Pancreas (tissue), 10 donors: ENCODE measurements around the gene LLGL2. TPM values are rescaled to one million over a fixed set of nuclear protein-coding genes. Genes with fewer than 3 reads are reported as not detected.
A peak's percentile ranks its signal among the peaks of the same experiment; 100 is the strongest.
"Not testable (repeated sequence)": the region's sequence is repeated elsewhere in the genome, so short reads cannot be mapped to it uniquely, and the experiment has no call there.

Experiments used
- ATAC-seq, 4 donors: fragments of 200-7000 bp; cut with Tn5 transposase; one replicate each; pipeline versions ENCODE4 v1.8.0 to v1.9.1; 2020; ENCODE audit warnings: mild to moderate bottlenecking in 4 of 4, moderate library complexity in 4 of 4
- DNase-seq, 6 donors: peaks; one replicate each; pipeline ENCODE4 v3.0.0-alpha.2; 2020
- FAIRE-seq: peaks from 2 replicates; lab custom pipeline; 2012; peaks lifted over from hg19 to GRCh38; lab: Jason Lieb, UNC
- H3K27ac ChIP-seq, 4 donors: fragments of 200-600 bp; sonication (generic); 1 replicate in 3 of 4; 2 replicates in 1 of 4; pipeline versions ENCODE4 v1.5.0 to v1.8.0; 2020
- H3K27me3 ChIP-seq, 4 donors: fragments of 200-600 bp; one replicate each; pipeline ENCODE4 v1.8.0; 2021
- H3K36me3 ChIP-seq, 3 donors: fragments of 200-600 bp; sonication (generic) in 1 of 3; one replicate each; pipeline versions ENCODE4 v1.5.0 to v1.8.0; 2020 to 2021
- H3K4me1 ChIP-seq, 3 donors: fragments of 200-600 bp; one replicate each; pipeline ENCODE4 v1.8.0; 2021
- H3K4me3 ChIP-seq, 4 donors: fragments of 200-600 bp; sonication (generic) in 2 of 4; one replicate each; pipeline versions ENCODE4 v1.5.0 to v1.8.0; 2020 to 2021
- H3K9me3 ChIP-seq, 4 donors: fragments of 200-600 bp; one replicate each; pipeline ENCODE4 v1.8.0; 2021
- CTCF ChIP-seq, 4 donors: fragments of 200-600 bp; sonication (generic) in 3 of 4; IDR thresholded peaks; one replicate each; pipeline versions ENCODE4 v1.5.0 to v1.8.0; 2021; ENCODE audit warnings: antibody characterized with exemption in 4 of 4
- WGBS, 2 donors: extraction: QIAGEN DNeasy Blood & Tissue Kit; methylation state at CpG; one replicate each; pipeline ENCODE4 v1.1.7; 2013; 5-methylcytosine and 5-hydroxymethylcytosine counted together
- intact Hi-C, 3 donors: fragments of 100-400 bp; cut with DNase I; formaldehyde crosslinking; loops; one replicate each; pipeline versions ENCODE4 v1.11.1 to v1.14.2; 2022
- polyA plus RNA-seq, 2 donors: library from polyadenylated mRNA; stranded (reverse); fragments of 200-250 nt; gene quantifications; one replicate each; pipeline ENCODE4 v1.2.3, GENCODE V29; 2013
- total RNA-seq, 6 donors: library from RNA; stranded (reverse); fragmentation: NEBNext Ultra II Directional in 4 of 6; extraction: Animal tissue kit (Norgen Biotek cat#: 25700) in 4 of 6; gene quantifications; one replicate each; pipeline versions ENCODE4 v1.2.1 to v1.2.4, GENCODE V29; 2021 to 2023
- donor health status: healthy with polysubstance abuse.
- donor health status: DM: no; HTN: no; CAD: no; lungs with moderate emphysema.
- donor health status: DM: no; HTN: no; CAD: no.
- donor health status: control.
- donor health status: control.
- donor health status: Bipolar disorder and iron deficiency.
- donor health status: DM: yes; HTN: yes; CAD: no.
- donor health status: DM: no; HTN: no; CAD: no.
- donor health status: DM: no; HTN: no; CAD: no.
- donor health status: DM: yes; HTN: yes; CAD: no.

The LLGL2 gene
- total and polyA plus RNA-seq, 8 donors = 87.8 to 296 (median 112) TPM

GRCh38 chr17:75574404-75575036 lies 49.0 kb downstream of the LLGL2 start:
- ATAC-seq = no peak
- no peak for DNase-seq
- H3K9me3 ChIP-seq = no peaks in the 10 kb centered on the region
- H3K4me3 ChIP-seq = no peak overlapping the region
- intact Hi-C loops = no loop called here
- no peak for TF ChIP-seq CTCF (IDR thresholded peaks at IDR 0.05)
- no peak for FAIRE-seq
- H3K36me3 ChIP-seq = peaks cover 0 to 35% (median 21%) of the 10 kb centered on the region in 3 donors
- H3K4me1 ChIP-seq = peaks cover 4 to 9% (median 8%) of the 10 kb centered on the region in 3 donors
- H3K27me3 ChIP-seq = no peaks in the 10 kb centered on the region
- H3K27ac ChIP-seq = no peak overlapping the region
- WGBS, 2 donors = 93 to 94% methylated on average over 23 to 29 of the region's 29 CpGs

DNA sequence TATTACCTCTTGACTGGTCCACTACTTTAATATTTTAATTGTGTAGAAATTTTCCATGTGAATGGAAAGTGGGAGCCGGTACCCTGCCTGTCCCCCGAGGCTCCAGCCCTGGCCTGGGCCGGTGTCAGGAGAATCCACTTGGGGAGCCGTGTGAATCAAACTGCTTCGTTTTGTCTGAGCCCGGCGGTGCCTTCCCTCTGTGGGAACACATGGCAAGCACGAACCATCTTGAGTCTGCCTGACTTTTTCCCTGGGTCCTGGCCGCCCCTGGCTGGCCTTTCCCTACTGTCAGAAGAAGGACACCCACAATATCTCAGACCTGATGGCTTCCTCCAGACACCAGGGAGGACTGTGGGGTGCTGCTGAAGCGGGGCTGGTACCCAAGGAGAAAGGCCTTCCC lies 49.7 kb downstream of the LLGL2 start:
- H3K27me3 ChIP-seq = no peaks in the 10 kb centered on the region
- no peak for TF ChIP-seq CTCF (IDR thresholded peaks at IDR 0.05)
- no peak for FAIRE-seq
- H3K4me3 ChIP-seq = no peak overlapping the region
- DNase-seq = no peak
- H3K27ac ChIP-seq = no peak overlapping the region
- ATAC-seq = no peak
- no peaks in the 10 kb centered on the region for H3K9me3 ChIP-seq
- peaks cover 4 to 9% (median 8%) of the 10 kb centered on the region in 3 donors for H3K4me1 ChIP-seq
- intact Hi-C loops = no loop called here
- H3K36me3 ChIP-seq = peaks cover 0 to 30% (median 20%) of the 10 kb centered on the region in 3 donors
- WGBS, 2 donors = 93 to 96% methylated on average over 10 of the region's 10 CpGs

GRCh38 chr17:75575728-75576127 lies 50.2 kb downstream of the LLGL2 start:
- no peaks in the 10 kb centered on the region for H3K9me3 ChIP-seq
- no peak for FAIRE-seq
- H3K36me3 ChIP-seq = peaks cover 0 to 25% (median 14%) of the 10 kb centered on the region in 3 donors
- H3K27ac ChIP-seq = no peak overlapping the region
- no peaks in the 10 kb centered on the region for H3K27me3 ChIP-seq
- H3K4me3 ChIP-seq = no peak overlapping the region
- peaks cover 4 to 9% (median 8%) of the 10 kb centered on the region in 3 donors for H3K4me1 ChIP-seq
- no peak for ATAC-seq
- TF ChIP-seq CTCF (IDR thresholded peaks at IDR 0.05) = no peak
- WGBS, 2 donors = 96 to 98% methylated on average over 11 of the region's 11 CpGs
- intact Hi-C loops = no loop called here
- DNase-seq = no peak

GRCh38 chr17:75576661-75577060 lies 51.2 kb downstream of the LLGL2 start:
- Histone ChIP-seq H3K9me3 (no peaks in the 10 kb centered on the region), H3K27ac (no peak overlapping the region), H3K36me3 (peaks cover 0 to 15% (median 6%) of the 10 kb centered on the region in 3 donors), H3K27me3 (no peaks in the 10 kb centered on the region), H3K4me1 (peaks cover 4 to 9% (median 8%) of the 10 kb centered on the region in 3 donors), H3K4me3 (no peak overlapping the region)
- DNase-seq = no peak
- intact Hi-C loops = no loop called here
- 50% methylated on average over 12 to 14 of the region's 15 CpGs for WGBS, 2 donors
- no peak for TF ChIP-seq CTCF (IDR thresholded peaks at IDR 0.05)
- FAIRE-seq = no peak
- ATAC-seq = peak in 2 of 4 donors; percentile 6 to 12

DNA sequence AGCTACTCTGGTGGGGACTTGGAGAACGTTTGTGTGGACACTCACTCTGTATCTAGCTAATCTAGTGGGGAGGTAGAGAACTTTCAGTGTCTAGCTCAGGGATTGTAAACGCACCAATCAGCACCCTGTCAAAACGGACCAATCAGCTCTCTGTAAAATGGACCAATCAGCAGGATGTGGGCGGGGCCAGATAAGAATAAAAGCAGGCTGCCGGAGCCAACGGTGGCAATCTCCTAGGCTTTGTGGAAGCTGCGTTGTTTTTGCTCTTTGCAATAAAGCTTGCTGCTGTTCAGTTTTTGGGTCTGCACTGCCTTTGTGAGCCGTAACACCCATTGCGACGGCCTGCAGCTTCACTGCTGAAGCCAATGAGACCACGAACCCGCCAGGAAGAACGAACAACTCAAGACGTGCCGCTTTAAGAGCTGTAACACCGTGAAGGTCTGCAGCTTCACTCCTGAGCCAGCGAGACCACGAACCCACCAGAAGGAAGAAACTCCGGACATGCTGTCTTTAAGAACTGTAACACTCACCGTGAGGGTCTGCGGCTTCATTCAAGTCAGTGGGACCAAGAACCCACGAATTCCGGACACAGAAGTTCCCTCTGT lies 55.7 kb downstream of the LLGL2 start:
- not testable (repeated sequence) for FAIRE-seq, ATAC-seq, H3K36me3 ChIP-seq, H3K27ac ChIP-seq, DNase-seq, H3K4me1 ChIP-seq, H3K9me3 ChIP-seq, H3K27me3 ChIP-seq, H3K4me3 ChIP-seq
- intact Hi-C loops = loop anchor here in 1 of 3 donors (10.0 kb wide), 1 partner anchor 46 kb away; no protein-coding TSS in a partner anchor
- 81 to 86% methylated on average over 23 of the region's 23 CpGs for WGBS, 2 donors

DNA sequence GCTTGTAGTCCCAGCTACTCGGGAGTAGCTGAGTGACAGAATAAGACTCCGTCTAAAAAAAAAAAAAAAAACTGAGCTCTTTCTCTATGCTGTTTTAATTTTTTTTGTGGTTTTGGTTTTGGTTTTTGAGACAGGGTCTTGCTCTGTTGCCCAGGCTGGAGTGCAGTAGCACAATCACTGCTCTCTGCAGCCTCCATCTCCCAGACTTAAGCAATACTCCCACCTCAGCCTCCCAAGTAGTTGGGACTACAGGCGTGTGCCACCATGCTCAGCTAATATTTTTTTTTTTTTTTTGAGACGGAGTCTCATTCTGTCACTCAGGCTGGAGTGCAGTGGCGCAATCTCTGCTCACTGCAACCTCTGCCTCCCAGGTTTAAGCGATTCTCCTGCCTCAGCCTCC lies 57.7 kb downstream of the LLGL2 start:
- not testable (repeated sequence) for DNase-seq, H3K4me3 ChIP-seq, H3K27me3 ChIP-seq, H3K27ac ChIP-seq, H3K9me3 ChIP-seq, H3K4me1 ChIP-seq, H3K36me3 ChIP-seq, ATAC-seq, FAIRE-seq
- 89 to 94% methylated on average over 6 of the region's 6 CpGs for WGBS, 2 donors
- intact Hi-C loops = loop anchor here in 1 of 3 donors (10.0 kb wide), 1 partner anchor 48 kb away; no protein-coding TSS in a partner anchor
